HEK293 (cell line): ENCODE data around the gene NPAS1.

ENCODE experiments used
- GLIS2 ChIP-seq: fragments of 450-650 bp; formaldehyde crosslinking; IDR thresholded peaks from 2 replicates; pipeline ENCODE4 v1.5.1; 2016; ENCODE audit warnings: missing biosample characterization, missing genetic modification characterization
- HOXD13 ChIP-seq: sonication (generic); formaldehyde crosslinking; IDR thresholded peaks from 2 replicates; pipeline ENCODE4 v1.8.0; 2022; ENCODE audit warnings: missing genetic modification reagents, borderline replicate concordance
- OSR2 ChIP-seq: fragments of 450-650 bp; formaldehyde crosslinking; IDR thresholded peaks from 2 replicates; pipeline ENCODE4 v1.5.1; 2016; ENCODE audit warnings: missing biosample characterization, missing genetic modification characterization
- PRDM10 ChIP-seq: fragments of 450-650 bp; formaldehyde crosslinking; IDR thresholded peaks from 2 replicates; pipeline ENCODE4 v1.5.1; 2016; ENCODE audit warnings: missing biosample characterization, missing genetic modification characterization
- SP3 ChIP-seq: fragments of 450-650 bp; formaldehyde crosslinking; IDR thresholded peaks from 2 replicates; pipeline ENCODE4 v1.5.1; 2016; ENCODE audit warnings: missing biosample characterization, missing genetic modification characterization
- SP7 ChIP-seq: fragments of 450-650 bp; formaldehyde crosslinking; IDR thresholded peaks from 2 replicates; pipeline ENCODE4 v1.5.1; 2016; ENCODE audit warnings: missing biosample characterization, missing genetic modification characterization
- ZBTB20 ChIP-seq: fragments of 450-650 bp; formaldehyde crosslinking; IDR thresholded peaks from 2 replicates; pipeline ENCODE4 v1.5.1; 2016; ENCODE audit warnings: missing biosample characterization, missing genetic modification characterization
- ZBTB48 ChIP-seq: fragments of 450-650 bp; formaldehyde crosslinking; IDR thresholded peaks from 2 replicates; pipeline ENCODE4 v1.5.1; 2016; ENCODE audit warnings: missing biosample characterization, missing genetic modification characterization
- ZBTB8A ChIP-seq: fragments of 450-650 bp; formaldehyde crosslinking; IDR thresholded peaks from 2 replicates; pipeline ENCODE4 v1.5.1; 2016; ENCODE audit warnings: missing biosample characterization, missing genetic modification characterization
- ZEB2 ChIP-seq: fragments of 450-650 bp; formaldehyde crosslinking; IDR thresholded peaks from 2 replicates; pipeline ENCODE4 v1.5.1; 2016; ENCODE audit warnings: missing biosample characterization, missing genetic modification characterization
- ZFHX2 ChIP-seq: fragments of 450-650 bp; formaldehyde crosslinking; conservative IDR thresholded peaks from 2 replicates; pipeline ENCODE4 v1.5.1; 2016; ENCODE audit warnings: missing biosample characterization, missing genetic modification characterization
- ZNF138 ChIP-seq: fragments of 450-650 bp; formaldehyde crosslinking; IDR thresholded peaks from 2 replicates; pipeline ENCODE4 v1.5.1; 2016; ENCODE audit warnings: missing biosample characterization, missing genetic modification characterization, borderline replicate concordance
- ZNF157 ChIP-seq: fragments of 450-650 bp; formaldehyde crosslinking; IDR thresholded peaks from 2 replicates; pipeline ENCODE4 v1.5.1; 2016; ENCODE audit warnings: missing biosample characterization, missing genetic modification characterization
- ZNF394 ChIP-seq: fragments of 450-650 bp; formaldehyde crosslinking; IDR thresholded peaks from 2 replicates; pipeline ENCODE4 v1.5.1; 2016; ENCODE audit warnings: missing biosample characterization, missing genetic modification characterization, mild to moderate bottlenecking, moderate library complexity, borderline replicate concordance
- ZNF610 ChIP-seq: fragments of 450-650 bp; formaldehyde crosslinking; IDR thresholded peaks from 2 replicates; pipeline ENCODE4 v1.5.1; 2016; ENCODE audit warnings: missing biosample characterization, missing genetic modification characterization, borderline replicate concordance
- ZNF626 ChIP-seq: fragments of 450-650 bp; sonication (Bioruptor Pico); formaldehyde crosslinking; IDR thresholded peaks from 2 replicates; pipeline ENCODE4 v1.5.1; 2018; ENCODE audit warnings: missing biosample characterization, missing genetic modification characterization, inconsistent platforms
- ZNF777 ChIP-seq: fragments of 450-650 bp; formaldehyde crosslinking; IDR thresholded peaks from 2 replicates; pipeline ENCODE4 v1.5.1; 2017; ENCODE audit warnings: missing biosample characterization, missing genetic modification characterization, borderline replicate concordance
- ZNF785 ChIP-seq: fragments of 450-650 bp; formaldehyde crosslinking; IDR thresholded peaks from 2 replicates; pipeline ENCODE4 v1.5.1; 2016; ENCODE audit warnings: missing biosample characterization, missing genetic modification characterization
- ZNF792 ChIP-seq: fragments of 450-650 bp; formaldehyde crosslinking; IDR thresholded peaks from 2 replicates; pipeline ENCODE4 v1.5.1; 2016; ENCODE audit warnings: missing biosample characterization, missing genetic modification characterization
- ZXDB ChIP-seq: fragments of 450-650 bp; formaldehyde crosslinking; IDR thresholded peaks from 2 replicates; pipeline ENCODE4 v1.5.1; 2016; ENCODE audit warnings: missing biosample characterization, missing genetic modification characterization
- TF ChIP-seq, protein P1 (sequence below): fragments of 450-650 bp; formaldehyde crosslinking; IDR thresholded peaks from 2 replicates; pipeline ENCODE4 v1.5.1; 2016; ENCODE audit warnings: missing biosample characterization, missing genetic modification characterization
- TF ChIP-seq, protein P2 (sequence below): fragments of 450-650 bp; formaldehyde crosslinking; IDR thresholded peaks from 2 replicates; pipeline ENCODE4 v1.5.1; 2016; ENCODE audit warnings: missing biosample characterization, missing genetic modification characterization
- TF ChIP-seq, protein P3 (sequence below): fragments of 450-650 bp; formaldehyde crosslinking; IDR thresholded peaks from 2 replicates; pipeline ENCODE4 v1.5.1; 2017; ENCODE audit warnings: missing biosample characterization, mild to moderate bottlenecking, missing genetic modification characterization, moderate library complexity
- TF ChIP-seq, protein P4 (sequence below): fragments of 450-650 bp; formaldehyde crosslinking; IDR thresholded peaks from 2 replicates; pipeline ENCODE4 v1.5.1; 2016; ENCODE audit warnings: missing biosample characterization, missing genetic modification characterization

The NPAS1 gene

GRCh38 chr19:47047763-47048405 is 28.2 kb downstream of the NPAS1 start (continued):
- TF ChIP-seq, protein P1, sequence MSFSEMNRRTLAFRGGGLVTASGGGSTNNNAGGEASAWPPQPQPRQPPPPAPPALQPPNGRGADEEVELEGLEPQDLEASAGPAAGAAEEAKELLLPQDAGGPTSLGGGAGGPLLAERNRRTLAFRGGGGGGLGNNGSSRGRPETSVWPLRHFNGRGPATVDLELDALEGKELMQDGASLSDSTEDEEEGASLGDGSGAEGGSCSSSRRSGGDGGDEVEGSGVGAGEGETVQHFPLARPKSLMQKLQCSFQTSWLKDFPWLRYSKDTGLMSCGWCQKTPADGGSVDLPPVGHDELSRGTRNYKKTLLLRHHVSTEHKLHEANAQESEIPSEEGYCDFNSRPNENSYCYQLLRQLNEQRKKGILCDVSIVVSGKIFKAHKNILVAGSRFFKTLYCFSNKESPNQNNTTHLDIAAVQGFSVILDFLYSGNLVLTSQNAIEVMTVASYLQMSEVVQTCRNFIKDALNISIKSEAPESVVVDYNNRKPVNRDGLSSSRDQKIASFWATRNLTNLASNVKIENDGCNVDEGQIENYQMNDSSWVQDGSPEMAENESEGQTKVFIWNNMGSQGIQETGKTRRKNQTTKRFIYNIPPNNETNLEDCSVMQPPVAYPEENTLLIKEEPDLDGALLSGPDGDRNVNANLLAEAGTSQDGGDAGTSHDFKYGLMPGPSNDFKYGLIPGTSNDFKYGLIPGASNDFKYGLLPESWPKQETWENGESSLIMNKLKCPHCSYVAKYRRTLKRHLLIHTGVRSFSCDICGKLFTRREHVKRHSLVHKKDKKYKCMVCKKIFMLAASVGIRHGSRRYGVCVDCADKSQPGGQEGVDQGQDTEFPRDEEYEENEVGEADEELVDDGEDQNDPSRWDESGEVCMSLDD (tag by site-specific recombination): peak; percentile 89
- TF ChIP-seq ZBTB48 (peak; percentile 85), ZNF610 (tag by site-specific recombination) (no peak), PRDM10 (tag by site-specific recombination) (peak; percentile 80), ZNF157 (tag by site-specific recombination) (0 out of 2 replicates have a peak, but pooled peaks have one; percentile 27), ZNF394 (tag by site-specific recombination) (0 out of 2 replicates have a peak, but pooled peaks have one; percentile 13), ZNF138 (tag by site-specific recombination) (no peak), SP3 (tag by site-specific recombination) (peak; percentile 66), ZEB2 (tag by site-specific recombination) (peak; percentile 53), GLIS2 (tag by site-specific recombination) (peak; percentile 53), ZNF785 (tag by site-specific recombination) (no peak), ZBTB20 (tag by site-specific recombination) (peak; percentile 79), ZNF792 (tag by site-specific recombination) (0 out of 2 replicates have a peak, but pooled peaks have one; percentile 31), OSR2 (no peak), SP7 (tag by site-specific recombination) (peak; percentile 69), ZNF777 (tag by site-specific recombination) (peak; percentile 55; the same call in 1 of the 2 replicates), HOXD13 (CRISPR knock-in tag) (no peak), ZFHX2 (tag by site-specific recombination) (peak; percentile 31; the same call in 1 of the 2 replicates), ZNF626 (tag by site-specific recombination) (no peak), ZXDB (tag by site-specific recombination) (peak; percentile 70), ZBTB8A (peak; percentile 39)
- TF ChIP-seq, protein P2, sequence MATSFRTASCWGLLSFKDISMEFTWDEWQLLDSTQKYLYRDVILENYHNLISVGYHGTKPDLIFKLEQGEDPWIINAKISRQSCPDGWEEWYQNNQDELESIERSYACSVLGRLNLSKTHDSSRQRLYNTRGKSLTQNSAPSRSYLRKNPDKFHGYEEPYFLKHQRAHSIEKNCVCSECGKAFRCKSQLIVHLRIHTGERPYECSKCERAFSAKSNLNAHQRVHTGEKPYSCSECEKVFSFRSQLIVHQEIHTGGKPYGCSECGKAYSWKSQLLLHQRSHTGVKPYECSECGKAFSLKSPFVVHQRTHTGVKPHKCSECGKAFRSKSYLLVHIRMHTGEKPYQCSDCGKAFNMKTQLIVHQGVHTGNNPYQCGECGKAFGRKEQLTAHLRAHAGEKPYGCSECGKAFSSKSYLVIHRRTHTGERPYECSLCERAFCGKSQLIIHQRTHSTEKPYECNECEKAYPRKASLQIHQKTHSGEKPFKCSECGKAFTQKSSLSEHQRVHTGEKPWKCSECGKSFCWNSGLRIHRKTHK: no peak
- TF ChIP-seq, protein P3, sequence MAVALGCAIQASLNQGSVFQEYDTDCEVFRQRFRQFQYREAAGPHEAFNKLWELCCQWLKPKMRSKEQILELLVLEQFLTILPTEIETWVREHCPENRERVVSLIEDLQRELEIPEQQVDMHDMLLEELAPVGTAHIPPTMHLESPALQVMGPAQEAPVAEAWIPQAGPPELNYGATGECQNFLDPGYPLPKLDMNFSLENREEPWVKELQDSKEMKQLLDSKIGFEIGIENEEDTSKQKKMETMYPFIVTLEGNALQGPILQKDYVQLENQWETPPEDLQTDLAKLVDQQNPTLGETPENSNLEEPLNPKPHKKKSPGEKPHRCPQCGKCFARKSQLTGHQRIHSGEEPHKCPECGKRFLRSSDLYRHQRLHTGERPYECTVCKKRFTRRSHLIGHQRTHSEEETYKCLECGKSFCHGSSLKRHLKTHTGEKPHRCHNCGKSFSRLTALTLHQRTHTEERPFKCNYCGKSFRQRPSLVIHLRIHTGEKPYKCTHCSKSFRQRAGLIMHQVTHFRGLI (tag by site-specific recombination): 0 out of 2 replicates have a peak, but pooled peaks have one; percentile 21
- TF ChIP-seq, protein P4, sequence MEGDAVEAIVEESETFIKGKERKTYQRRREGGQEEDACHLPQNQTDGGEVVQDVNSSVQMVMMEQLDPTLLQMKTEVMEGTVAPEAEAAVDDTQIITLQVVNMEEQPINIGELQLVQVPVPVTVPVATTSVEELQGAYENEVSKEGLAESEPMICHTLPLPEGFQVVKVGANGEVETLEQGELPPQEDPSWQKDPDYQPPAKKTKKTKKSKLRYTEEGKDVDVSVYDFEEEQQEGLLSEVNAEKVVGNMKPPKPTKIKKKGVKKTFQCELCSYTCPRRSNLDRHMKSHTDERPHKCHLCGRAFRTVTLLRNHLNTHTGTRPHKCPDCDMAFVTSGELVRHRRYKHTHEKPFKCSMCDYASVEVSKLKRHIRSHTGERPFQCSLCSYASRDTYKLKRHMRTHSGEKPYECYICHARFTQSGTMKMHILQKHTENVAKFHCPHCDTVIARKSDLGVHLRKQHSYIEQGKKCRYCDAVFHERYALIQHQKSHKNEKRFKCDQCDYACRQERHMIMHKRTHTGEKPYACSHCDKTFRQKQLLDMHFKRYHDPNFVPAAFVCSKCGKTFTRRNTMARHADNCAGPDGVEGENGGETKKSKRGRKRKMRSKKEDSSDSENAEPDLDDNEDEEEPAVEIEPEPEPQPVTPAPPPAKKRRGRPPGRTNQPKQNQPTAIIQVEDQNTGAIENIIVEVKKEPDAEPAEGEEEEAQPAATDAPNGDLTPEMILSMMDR: peak; percentile 42; the same call in 1 of the 2 replicates
